CD8-positive, alpha-beta memory T cell (primary cell): ENCODE data around the gene COQ10A. TPM values are rescaled to one million over a fixed set of nuclear protein-coding genes. Genes with fewer than 3 reads are reported as not detected.
A peak's percentile ranks its signal among the peaks of the same experiment; 100 is the strongest.

Source experiments
- CTCF ChIA-PET: fragments of 350-600 bp; sonication (Branson Sonifier 250); formaldehyde crosslinking; loops from one replicate; lab custom pipeline; 2021; ENCODE audit warnings: antibody characterized with exemption; lab: Charles Lee
- POLR2A ChIA-PET: fragments of 350-600 bp; sonication (Branson Sonifier 250); formaldehyde crosslinking; loops from one replicate; lab custom pipeline; 2021; ENCODE audit warnings: antibody characterized with exemption; lab: Charles Lee
- DNase-seq, 5 donors: peaks; one replicate each; pipeline versions ENCODE4 v3.0.0 to v3.0.0-alpha.2; 2020 to 2022; ENCODE audit warnings: mixed read lengths in 1 of 5
- H3K27ac ChIP-seq: one replicate; pipeline ENCODE4 v1.7.0; 2013; ENCODE audit warnings: low read depth, mild to moderate bottlenecking, low read length, moderate library complexity
- H3K27me3 ChIP-seq: 2 replicates; pipeline ENCODE4 v1.7.0; 2013; ENCODE audit warnings: low read length, mild to moderate bottlenecking; ENCODE audit not compliant: insufficient read depth, poor library complexity, severe bottlenecking
- H3K36me3 ChIP-seq: 2 replicates; pipeline ENCODE4 v1.7.0; 2013; ENCODE audit warnings: mild to moderate bottlenecking, low read length, moderate library complexity; ENCODE audit not compliant: insufficient read depth
- H3K4me1 ChIP-seq: 2 replicates; pipeline ENCODE4 v1.7.0; 2013; ENCODE audit warnings: mild to moderate bottlenecking, low read length, moderate library complexity; ENCODE audit not compliant: insufficient read depth
- H3K4me3 ChIP-seq: 2 replicates; pipeline ENCODE4 v1.7.0; 2013; ENCODE audit warnings: mild to moderate bottlenecking, low read length
- H3K9me3 ChIP-seq: 2 replicates; pipeline ENCODE4 v1.7.0; 2013; ENCODE audit warnings: mild to moderate bottlenecking, low read length
- H3K27ac Mint-ChIP-seq, 8 donors: one replicate each; pipeline ENCODE4 v1.8.0; 2020 to 2021; ENCODE audit warnings: mixed read lengths in 8 of 8, mild to moderate bottlenecking in 6 of 8, inconsistent platforms in 3 of 8, moderate library complexity in 3 of 8
- H3K27me3 Mint-ChIP-seq, 2 donors: one replicate each; pipeline ENCODE4 v1.8.0; 2020 to 2021; ENCODE audit warnings: mixed read lengths in 2 of 2, mild to moderate bottlenecking in 1 of 2, moderate library complexity in 1 of 2
- H3K36me3 Mint-ChIP-seq, 3 donors: one replicate each; pipeline ENCODE4 v1.8.0; 2020 to 2021; ENCODE audit warnings: mixed read lengths in 3 of 3, inconsistent platforms in 1 of 3, mild to moderate bottlenecking in 1 of 3
- H3K4me1 Mint-ChIP-seq, 3 donors: one replicate each; pipeline ENCODE4 v1.8.0; 2020 to 2021; ENCODE audit warnings: mixed read lengths in 3 of 3, inconsistent platforms in 1 of 3, mild to moderate bottlenecking in 1 of 3
- H3K4me3 Mint-ChIP-seq, 7 donors: one replicate each; pipeline ENCODE4 v1.8.0; 2020 to 2021; ENCODE audit warnings: mixed read lengths in 7 of 7, mild to moderate bottlenecking in 6 of 7, moderate library complexity in 4 of 7, inconsistent platforms in 2 of 7
- H3K9me3 Mint-ChIP-seq, 5 donors: one replicate each; pipeline ENCODE4 v1.8.0; 2020 to 2022; ENCODE audit warnings: mixed read lengths in 5 of 5, mild to moderate bottlenecking in 3 of 5, moderate library complexity in 2 of 5, inconsistent platforms in 1 of 5
- polyA plus RNA-seq: library from polyadenylated mRNA; unstranded; fragments of 300-500 nt; fragmentation: Illumina TruSeq; gene quantifications from one replicate; pipeline ENCODE4 v1.2.3, GENCODE V29; 2021
- total RNA-seq, 2 experiments: library from RNA; stranded (reverse); gene quantifications; one replicate each; pipeline ENCODE4 v1.2.3, GENCODE V29; 2021

COQ10A gene
- total RNA-seq (10 to 100 TPM; 14.3 to 14.4 TPM), polyA plus RNA-seq (14.2 TPM)

DNA sequence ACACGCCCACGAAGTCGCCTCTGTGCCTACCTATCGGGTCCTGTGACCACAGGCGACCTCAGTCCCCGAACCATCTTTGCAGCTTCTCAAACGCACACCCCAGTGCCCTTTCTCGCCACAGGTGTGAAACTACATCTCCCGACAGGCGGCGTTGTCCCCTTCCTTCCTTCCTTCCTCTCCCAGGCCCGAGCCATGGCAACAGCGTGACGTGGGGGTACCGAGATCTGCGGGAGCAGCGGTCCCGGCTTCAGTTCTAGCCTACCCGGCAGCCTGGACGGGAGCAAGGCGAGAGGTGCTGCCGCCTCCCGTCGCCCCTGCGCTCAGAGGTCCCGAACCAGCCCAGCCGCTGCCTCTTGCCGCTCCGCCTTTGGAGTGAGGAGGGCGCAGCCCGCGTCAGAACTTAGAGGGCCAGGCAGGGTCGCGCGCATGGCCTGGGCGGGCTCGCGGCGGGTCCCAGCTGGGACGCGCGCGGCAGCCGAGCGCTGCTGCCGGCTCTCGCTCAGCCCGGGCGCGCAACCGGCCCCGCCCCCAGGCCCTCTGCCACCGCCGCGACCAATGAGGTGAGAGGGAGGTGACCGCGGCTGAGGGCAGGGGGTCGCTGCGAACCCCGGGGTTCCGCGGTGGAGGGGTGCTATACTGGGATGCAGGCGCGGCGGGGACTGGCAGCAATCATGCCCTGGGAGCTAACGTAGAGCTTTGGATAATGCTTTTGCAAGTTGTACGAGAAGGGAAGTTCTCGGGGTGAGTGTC is at the start of gene COQ10A:
Gene COQ10A (plus strand): TSS at position 250 of the 750 bp plus-strand sequence. CDS start 177 bp downstream, at position 427.
- POLR2A ChIA-PET = interaction anchor here (0.5 to 1.7 kb wide), 8 partner anchors 9 to 294 kb away, joined by 3 to 11 read pairs (median 3); partner anchors contain the start of genes ANKRD52, RNF41, SPRYD4 and TIMELESS
- peak within 1 kb of the TSS; percentile 80 to 99 (median 96) for H3K27ac Mint-ChIP-seq
- peak within 1 kb of the TSS; percentile 93 for H3K4me3 ChIP-seq

DNA sequence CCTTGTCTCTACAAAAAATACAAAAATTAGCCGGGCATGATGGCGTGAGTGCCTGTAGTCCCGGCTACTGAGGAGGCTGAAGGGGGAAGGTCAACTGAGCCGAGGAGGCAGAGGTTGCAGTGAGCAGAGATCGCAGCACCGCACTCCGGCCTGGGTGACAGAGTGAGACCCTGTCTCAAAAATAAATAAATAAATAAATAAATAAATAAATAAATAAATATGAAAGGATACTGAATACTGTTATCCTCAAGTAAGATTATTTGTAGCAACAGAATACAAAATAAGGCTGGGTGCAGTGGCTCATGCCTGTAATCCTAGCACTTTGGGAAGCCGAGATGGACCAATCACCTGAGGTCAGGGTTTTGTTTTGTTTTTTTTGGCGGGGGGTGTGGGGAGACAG is 46.9 kb upstream of the COQ10A start:
- ChIA-PET CTCF (interaction anchor here (0.8 kb wide), 1 partner anchor 30 kb away, joined by 3 read pairs; the partner anchor contains the start of gene SMARCC2), POLR2A (interaction anchor here (0.6 kb wide), 1 partner anchor 231 kb away, joined by 5 read pairs; no protein-coding TSS in a partner anchor)
- H3K36me3 Mint-ChIP-seq = peaks cover 3 to 26% (median 5%) of the 10 kb centered on the region in 3 donors
- H3K4me3 Mint-ChIP-seq = peak overlapping the region in 5 of 7 donors; percentile 19 to 98 (median 60)
- H3K9me3 Mint-ChIP-seq = no peaks in the 10 kb centered on the region
- peak overlapping the region in 4 of 8 donors; percentile 32 to 99 (median 50) for H3K27ac Mint-ChIP-seq
- Histone ChIP-seq H3K4me3 (no peak overlapping the region), H3K9me3 (no peaks in the 10 kb centered on the region), H3K27me3 (no peaks in the 10 kb centered on the region), H3K36me3 (peaks cover 9% of the 10 kb centered on the region), H3K27ac (no peak overlapping the region), H3K4me1 (peaks cover 30% of the 10 kb centered on the region)
- DNase-seq = peak in 1 of 5 donors; percentile 13
- H3K4me1 Mint-ChIP-seq = peaks cover 38 to 57% (median 56%) of the 10 kb centered on the region in 3 donors
- peaks cover 0 to 2% of the 10 kb centered on the region in 2 donors for H3K27me3 Mint-ChIP-seq

More for the DNA sequence above, at the start of gene COQ10A:
- Histone ChIP-seq H3K9me3 (no peaks in the 10 kb centered on the region), H3K36me3 (no peaks in the 10 kb centered on the region), H3K27ac (peak within 1 kb of the TSS; percentile 98), H3K4me1 (peaks cover 12% of the 10 kb centered on the region), H3K27me3 (no peaks in the 10 kb centered on the region)
- peaks cover 0 to 35% (median 2%) of the 10 kb centered on the region in 3 donors for H3K36me3 Mint-ChIP-seq
- peak within 1 kb of the TSS; percentile 89 to 97 (median 95) for H3K4me3 Mint-ChIP-seq
- H3K27me3 Mint-ChIP-seq = no peaks in the 10 kb centered on the region
- CTCF ChIA-PET = interaction anchor here (0.6 to 2.8 kb wide), 23 partner anchors 9 to 200 kb away, joined by 3 to 18 read pairs (median 3); partner anchors contain the start of genes ANKRD52, ESYT1, RNF41 and SMARCC2
- no peaks in the 10 kb centered on the region for H3K9me3 Mint-ChIP-seq
- peaks cover 18 to 21% (median 21%) of the 10 kb centered on the region in 3 donors for H3K4me1 Mint-ChIP-seq
- peak; percentile 84 to 93 (median 88) for DNase-seq

DNA sequence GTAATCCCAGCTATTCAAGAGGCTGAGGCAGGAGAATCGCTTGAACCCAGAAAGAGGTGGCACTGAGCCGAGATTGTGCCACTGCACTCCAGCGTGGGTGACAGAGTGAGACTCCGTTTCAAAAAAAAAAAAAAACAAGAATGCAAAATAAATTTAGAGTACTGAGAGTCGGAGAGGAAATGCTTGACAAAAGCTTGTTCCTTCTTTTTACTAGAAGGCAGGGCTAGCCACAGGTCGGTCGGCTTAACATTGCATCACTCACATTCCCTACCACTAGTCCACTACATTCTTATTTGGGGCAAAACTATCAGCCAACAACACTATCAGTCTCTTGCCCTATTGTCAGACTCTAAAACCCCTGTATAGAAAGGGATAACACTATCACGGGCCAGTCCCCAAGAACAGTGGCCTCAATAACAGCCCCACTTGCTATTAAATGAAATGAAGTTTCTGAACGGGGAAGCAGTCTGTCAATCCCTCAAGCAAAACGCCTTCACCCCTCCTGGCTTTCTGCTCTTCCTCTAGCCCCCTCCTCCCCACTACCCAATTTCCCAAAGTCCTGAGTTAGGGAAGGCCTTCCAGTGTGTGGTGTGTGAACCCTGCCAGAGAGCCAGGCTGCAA is 46.0 kb upstream of the COQ10A start:
- peaks cover 34% of the 10 kb centered on the region for H3K4me1 ChIP-seq
- Mint-ChIP-seq H3K9me3 (no peaks in the 10 kb centered on the region), H3K36me3 (peaks cover 0 to 24% (median 0%) of the 10 kb centered on the region in 3 donors), H3K4me3 (peak overlapping the region; percentile 89 to 99 (median 97)), H3K27ac (peak overlapping the region; percentile 99 to 100 (median 100)), H3K27me3 (peaks cover 0 to 2% of the 10 kb centered on the region in 2 donors), H3K4me1 (peaks cover 45 to 61% (median 59%) of the 10 kb centered on the region in 3 donors)
- no peaks in the 10 kb centered on the region for H3K27me3 ChIP-seq
- POLR2A ChIA-PET = interaction anchor here (0.6 to 1.4 kb wide), 2 partner anchors 118 to 229 kb away, joined by 5 read pairs; partner anchors contain the start of gene IL23A
- peak overlapping the region; percentile 89 for H3K4me3 ChIP-seq
- DNase-seq = peak in 2 of 5 donors; percentile 19 to 32
- CTCF ChIA-PET = interaction anchor here (0.8 to 3.1 kb wide), 4 partner anchors 13 to 102 kb away, joined by 3 to 42 read pairs (median 16); partner anchors contain the start of genes RPL41, SMARCC2 and ZC3H10
- H3K9me3 ChIP-seq = no peaks in the 10 kb centered on the region
- peak overlapping the region; percentile 96 for H3K27ac ChIP-seq
- H3K36me3 ChIP-seq = peaks cover 5% of the 10 kb centered on the region

DNA sequence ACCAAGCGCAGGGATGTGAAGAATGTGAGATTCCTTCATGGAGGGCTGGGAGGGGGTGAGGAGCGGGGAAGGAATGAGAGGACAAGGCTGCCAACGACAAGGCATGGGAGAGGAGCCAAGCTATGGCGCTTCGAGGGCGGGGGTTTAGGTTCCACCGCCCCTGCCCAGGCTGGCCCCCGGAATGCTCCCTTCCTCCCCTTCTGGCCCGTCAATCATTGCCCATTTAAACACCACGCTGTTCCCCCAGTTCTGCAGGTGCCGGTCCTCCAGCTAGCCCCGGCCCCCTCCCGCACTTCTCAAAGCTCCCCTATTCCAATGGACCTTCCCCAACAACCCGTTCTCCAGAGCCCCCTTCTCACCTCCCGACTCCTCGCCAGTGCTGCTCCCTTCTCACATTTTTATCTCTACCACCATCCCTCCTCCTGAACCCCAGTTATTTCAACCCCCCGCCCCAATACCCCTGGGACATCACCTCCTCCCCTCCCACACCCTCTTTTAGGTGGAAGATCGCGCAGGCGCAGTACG is 45.4 kb upstream of the COQ10A start:
- Histone ChIP-seq H3K36me3 (peaks cover 3% of the 10 kb centered on the region), H3K27ac (peak overlapping the region; percentile 96), H3K27me3 (no peaks in the 10 kb centered on the region), H3K4me1 (peaks cover 34% of the 10 kb centered on the region), H3K9me3 (no peaks in the 10 kb centered on the region), H3K4me3 (peak overlapping the region; percentile 89)
- Mint-ChIP-seq H3K4me3 (peak overlapping the region; percentile 89 to 99 (median 97)), H3K4me1 (peaks cover 45 to 60% (median 59%) of the 10 kb centered on the region in 3 donors), H3K36me3 (peaks cover 0 to 24% (median 0%) of the 10 kb centered on the region in 3 donors), H3K27ac (peak overlapping the region; percentile 99 to 100 (median 100)), H3K27me3 (peaks cover 0 to 2% of the 10 kb centered on the region in 2 donors), H3K9me3 (no peaks in the 10 kb centered on the region)
- POLR2A ChIA-PET = interaction anchor here (0.6 to 2.2 kb wide), 13 partner anchors 30 to 391 kb away, joined by 3 to 16 read pairs (median 5); partner anchors contain the start of genes ANKRD52, COQ10A, ESYT1 and IL23A
- DNase-seq = peak in 2 of 5 donors; percentile 8
- CTCF ChIA-PET = interaction anchor here (0.6 to 3.1 kb wide), 18 partner anchors 7 to 282 kb away, joined by 3 to 42 read pairs (median 5); partner anchors contain the start of genes ANKRD52, ESYT1, PAN2 and RPL41

DNA sequence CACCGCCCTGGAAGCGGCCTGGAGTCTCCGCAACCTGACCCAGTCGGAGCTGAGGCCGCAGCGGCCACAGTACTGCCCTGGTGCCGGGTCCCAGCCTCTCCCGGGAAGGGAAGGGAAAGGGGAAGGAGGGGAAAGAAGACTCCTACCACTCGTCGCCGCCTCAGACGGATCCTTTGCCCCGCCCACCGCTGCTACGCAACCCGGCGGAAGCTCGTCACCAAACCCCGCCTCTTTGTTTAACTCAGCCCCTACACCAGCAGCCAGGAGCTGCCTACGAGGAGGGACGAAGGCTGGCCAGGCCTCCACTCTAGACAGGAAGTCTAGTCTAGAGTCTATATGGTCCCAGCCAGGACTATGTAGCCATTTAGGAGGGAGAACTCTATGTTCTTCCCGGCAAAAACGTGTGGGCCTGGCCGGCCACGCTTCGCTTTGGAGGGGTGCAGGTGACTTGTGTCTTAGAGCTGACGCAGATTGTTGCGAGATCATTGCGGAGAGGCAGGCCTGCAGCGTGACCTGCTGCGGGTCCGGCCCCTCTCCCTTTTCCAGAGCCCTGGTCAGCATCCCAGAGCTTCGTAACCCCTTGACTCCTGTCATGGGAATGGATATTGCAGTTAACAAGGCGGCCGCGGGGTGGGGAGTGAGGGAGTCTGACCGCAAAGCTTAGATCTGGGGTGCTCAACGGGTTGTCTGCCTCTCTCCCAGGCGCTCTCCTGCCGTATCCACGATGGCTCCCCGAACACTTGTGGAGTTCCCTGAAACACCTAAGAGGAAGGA is 44.8 kb upstream of the COQ10A start, which contains the start of gene RNF41:
Gene RNF41 (minus strand): TSS at position 166 of the 774 bp plus-strand sequence. CDS start 7,875 bp downstream, outside the sequence.
- H3K27me3 Mint-ChIP-seq = peaks cover 0 to 2% of the 10 kb centered on the region in 2 donors

DNA sequence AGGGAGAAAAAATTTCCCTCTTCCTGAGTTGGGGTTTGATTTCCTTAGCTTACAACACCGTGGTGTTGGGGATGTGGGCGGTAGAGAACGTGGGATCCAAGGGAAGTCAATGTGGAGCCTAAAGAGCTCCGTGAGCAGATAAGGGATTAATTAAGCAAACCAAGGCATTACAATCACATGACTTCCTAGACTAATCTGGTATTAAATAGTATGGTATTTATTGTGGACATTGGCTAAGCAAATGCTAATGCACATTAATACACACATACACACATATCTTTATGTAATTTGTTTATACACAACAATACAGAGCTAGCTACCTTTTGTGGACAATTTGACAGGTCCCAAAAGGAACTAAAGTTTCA is 44.2 kb upstream of the COQ10A start:
- H3K4me1 Mint-ChIP-seq = peaks cover 42 to 55% (median 53%) of the 10 kb centered on the region in 3 donors
- POLR2A ChIA-PET = interaction anchor here (0.7 to 2.2 kb wide), 15 partner anchors 31 to 407 kb away, joined by 3 to 16 read pairs (median 4); partner anchors contain the start of genes ANKRD52, BAZ2A, COQ10A and ESYT1
- Histone ChIP-seq H3K4me1 (peaks cover 34% of the 10 kb centered on the region), H3K27ac (peak overlapping the region; percentile 96), H3K27me3 (no peaks in the 10 kb centered on the region), H3K9me3 (no peaks in the 10 kb centered on the region), H3K36me3 (no peaks in the 10 kb centered on the region), H3K4me3 (peak overlapping the region; percentile 89)
- H3K4me3 Mint-ChIP-seq = peak overlapping the region; percentile 89 to 99 (median 97)
- H3K27ac Mint-ChIP-seq = peak overlapping the region; percentile 99 to 100 (median 100)
- CTCF ChIA-PET = interaction anchor here (0.7 to 3.1 kb wide), 21 partner anchors 9 to 246 kb away, joined by 3 to 42 read pairs (median 4); partner anchors contain the start of genes ANKRD52, ESYT1, PAN2 and RPL41
- no peaks in the 10 kb centered on the region for H3K9me3 Mint-ChIP-seq
- H3K27me3 Mint-ChIP-seq = peaks cover 0 to 2% of the 10 kb centered on the region in 2 donors
- no peak for DNase-seq
- H3K36me3 Mint-ChIP-seq = peaks cover 0 to 23% (median 0%) of the 10 kb centered on the region in 3 donors

More for the DNA sequence above, 44.8 kb upstream of the COQ10A start, which contains the start of gene RNF41:
- Histone ChIP-seq H3K9me3 (no peaks in the 10 kb centered on the region), H3K36me3 (no peaks in the 10 kb centered on the region), H3K4me3 (peak within 1 kb of the TSS; percentile 89), H3K4me1 (peaks cover 34% of the 10 kb centered on the region), H3K27ac (peak within 1 kb of the TSS; percentile 96), H3K27me3 (no peaks in the 10 kb centered on the region)
- H3K4me3 Mint-ChIP-seq = peak within 1 kb of the TSS; percentile 89 to 99 (median 97)
- peak; percentile 89 to 95 (median 92) for DNase-seq
- H3K9me3 Mint-ChIP-seq = no peaks in the 10 kb centered on the region
- ChIA-PET POLR2A (interaction anchor here (0.7 to 2.2 kb wide), 16 partner anchors 30 to 408 kb away, joined by 3 to 16 read pairs (median 4); partner anchors contain the start of genes ANKRD52, BAZ2A, COQ10A and ESYT1), CTCF (interaction anchor here (0.6 to 3.1 kb wide), 25 partner anchors 8 to 282 kb away, joined by 3 to 42 read pairs (median 4); partner anchors contain the start of genes ANKRD52, ESYT1, PAN2 and RPL41)
- H3K27ac Mint-ChIP-seq = peak within 1 kb of the TSS; percentile 99 to 100 (median 100)
- H3K4me1 Mint-ChIP-seq = peaks cover 42 to 55% (median 53%) of the 10 kb centered on the region in 3 donors
- H3K36me3 Mint-ChIP-seq = peaks cover 0 to 20% (median 0%) of the 10 kb centered on the region in 3 donors
